GM12872 (cell line): ENCODE results near the gene IL6ST.

Experiments used
- TF ChIP-seq, protein P1 (sequence below): IDR thresholded peaks from 3 replicates; pipeline ENCODE4 v1.5.1; 2011; ENCODE audit warnings: low read depth, mild to moderate bottlenecking, low read length, moderate library complexity; ENCODE audit not compliant: insufficient read depth

The IL6ST gene

GRCh38 chr5:55960779-55961178 lies 34.0 kb downstream of the IL6ST start:
- TF ChIP-seq, protein P1, sequence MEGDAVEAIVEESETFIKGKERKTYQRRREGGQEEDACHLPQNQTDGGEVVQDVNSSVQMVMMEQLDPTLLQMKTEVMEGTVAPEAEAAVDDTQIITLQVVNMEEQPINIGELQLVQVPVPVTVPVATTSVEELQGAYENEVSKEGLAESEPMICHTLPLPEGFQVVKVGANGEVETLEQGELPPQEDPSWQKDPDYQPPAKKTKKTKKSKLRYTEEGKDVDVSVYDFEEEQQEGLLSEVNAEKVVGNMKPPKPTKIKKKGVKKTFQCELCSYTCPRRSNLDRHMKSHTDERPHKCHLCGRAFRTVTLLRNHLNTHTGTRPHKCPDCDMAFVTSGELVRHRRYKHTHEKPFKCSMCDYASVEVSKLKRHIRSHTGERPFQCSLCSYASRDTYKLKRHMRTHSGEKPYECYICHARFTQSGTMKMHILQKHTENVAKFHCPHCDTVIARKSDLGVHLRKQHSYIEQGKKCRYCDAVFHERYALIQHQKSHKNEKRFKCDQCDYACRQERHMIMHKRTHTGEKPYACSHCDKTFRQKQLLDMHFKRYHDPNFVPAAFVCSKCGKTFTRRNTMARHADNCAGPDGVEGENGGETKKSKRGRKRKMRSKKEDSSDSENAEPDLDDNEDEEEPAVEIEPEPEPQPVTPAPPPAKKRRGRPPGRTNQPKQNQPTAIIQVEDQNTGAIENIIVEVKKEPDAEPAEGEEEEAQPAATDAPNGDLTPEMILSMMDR = no peak

DNA sequence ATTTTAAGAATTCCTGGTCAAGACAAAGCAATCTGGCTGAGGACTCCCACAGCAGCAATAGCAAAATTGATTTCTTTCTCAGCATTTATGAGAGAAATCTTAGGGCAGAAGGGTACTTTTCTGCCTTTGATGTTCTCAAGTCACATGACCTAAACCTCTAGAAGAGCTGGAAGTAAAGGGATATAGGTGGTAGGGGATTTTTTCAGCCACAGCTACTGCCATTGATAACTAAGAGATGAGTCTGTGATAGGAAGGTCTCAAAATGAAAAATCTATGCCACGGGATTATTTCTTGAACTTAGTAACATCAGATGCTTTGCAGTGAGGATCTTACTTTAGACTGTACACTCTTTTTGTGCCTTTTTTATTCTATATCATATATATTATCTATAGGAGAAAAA lies 35.6 kb downstream of the IL6ST start:
- TF ChIP-seq, protein P1 = no peak

- TF ChIP-seq, protein P1 = peak; percentile 83
Observed at GRCh38 chr5:55936100-55936693, 58.6 kb downstream of the IL6ST start.

DNA sequence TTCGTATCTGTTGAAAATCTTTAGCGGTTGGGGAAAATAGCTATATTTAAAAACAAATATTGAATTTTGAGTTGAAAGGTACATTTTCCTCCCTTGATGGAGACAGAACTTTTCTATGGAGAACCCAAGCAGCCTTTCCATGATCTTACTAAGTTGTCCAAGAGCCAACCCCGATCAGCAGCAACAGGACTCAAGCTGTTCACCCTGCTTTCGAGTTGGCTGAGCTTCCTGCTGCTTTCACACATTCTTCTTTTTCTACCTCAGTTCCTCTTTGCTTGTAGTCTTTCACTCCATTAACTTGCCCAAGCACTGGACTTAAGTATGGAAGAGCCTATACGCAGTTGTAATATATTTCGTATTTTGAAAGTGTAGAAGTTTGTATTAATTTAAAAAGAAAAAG lies 59.4 kb downstream of the IL6ST start:
- TF ChIP-seq, protein P1 = no peak

- TF ChIP-seq, protein P1 = no peak
Observed at GRCh38 chr5:55934720-55935119, 60.0 kb downstream of the IL6ST start.

- TF ChIP-seq, protein P1 = no peak
Observed at GRCh38 chr5:55934115-55934613, 60.6 kb downstream of the IL6ST start.

GRCh38 chr5:55933377-55934114 lies 61.2 kb downstream of the IL6ST start:
- TF ChIP-seq, protein P1 = no peak
